SH-SY5Y (cell line): ENCODE data around the gene OR2M7.

Source experiments
- GATA2 ChIP-seq: IDR thresholded peaks from 2 replicates; pipeline ENCODE4 v1.6.1; 2011; ENCODE audit warnings: mild to moderate bottlenecking, low read depth, low read length
- GATA3 ChIP-seq: IDR thresholded peaks from 2 replicates; pipeline ENCODE4 v1.6.1; 2011; ENCODE audit warnings: low read depth, mild to moderate bottlenecking, low read length, moderate library complexity

OR2M7 gene, protein sequence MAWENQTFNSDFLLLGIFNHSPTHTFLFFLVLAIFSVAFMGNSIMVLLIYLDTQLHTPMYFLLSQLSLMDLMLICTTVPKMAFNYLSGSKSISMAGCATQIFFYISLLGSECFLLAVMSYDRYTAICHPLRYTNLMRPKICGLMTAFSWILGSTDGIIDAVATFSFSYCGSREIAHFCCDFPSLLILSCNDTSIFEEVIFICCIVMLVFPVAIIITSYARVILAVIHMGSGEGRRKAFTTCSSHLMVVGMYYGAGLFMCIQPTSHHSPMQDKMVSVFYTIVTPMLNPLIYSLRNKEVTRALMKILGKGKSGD

DNA sequence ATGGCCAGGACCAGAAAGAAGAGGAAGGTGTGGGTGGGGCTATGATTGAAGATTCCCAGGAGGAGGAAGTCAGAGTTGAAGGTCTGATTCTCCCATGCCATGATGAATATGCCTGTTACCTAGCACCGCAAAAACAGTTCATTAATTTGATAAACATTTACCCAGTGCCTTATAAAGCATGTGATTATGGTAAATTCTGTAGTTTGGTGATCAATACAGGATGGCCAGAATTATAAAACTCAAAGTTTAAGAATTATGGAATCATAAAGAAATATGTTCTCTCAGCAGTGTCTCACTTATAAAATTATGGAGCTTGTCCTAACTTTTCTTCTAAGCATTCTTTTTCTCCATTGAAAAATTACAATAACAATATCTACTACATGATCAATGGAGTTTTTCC is at the start of gene OR2M7:
Gene OR2M7, minus strand, starts transcription at position 101 of the 400 bp plus-strand sequence. Its CDS starts 0 bp downstream, at position 101.
- TF ChIP-seq GATA3 (no peak), GATA2 (no peak)

DNA sequence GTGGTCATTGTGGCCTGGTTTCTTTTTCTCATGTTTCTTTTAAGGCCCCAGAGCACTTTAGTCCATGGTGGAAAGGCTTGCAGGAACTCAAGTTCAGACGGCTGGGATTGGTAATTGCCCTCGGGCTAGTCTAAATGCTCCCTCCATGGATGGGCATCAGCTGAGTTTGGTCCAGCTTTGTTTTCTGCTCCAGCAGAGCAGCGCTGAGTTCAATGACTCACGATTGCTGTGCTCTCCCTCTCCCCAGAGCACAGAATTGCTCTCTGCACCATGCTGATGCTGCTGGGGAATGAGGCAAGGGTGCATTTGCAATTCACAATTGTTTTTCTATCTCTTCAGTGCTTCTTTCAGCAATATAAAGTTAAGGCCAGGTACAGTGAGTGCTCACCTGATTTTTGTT is 49.4 kb upstream of the OR2M7 start:
- TF ChIP-seq GATA3, result no peak
- no peak for TF ChIP-seq GATA2

DNA sequence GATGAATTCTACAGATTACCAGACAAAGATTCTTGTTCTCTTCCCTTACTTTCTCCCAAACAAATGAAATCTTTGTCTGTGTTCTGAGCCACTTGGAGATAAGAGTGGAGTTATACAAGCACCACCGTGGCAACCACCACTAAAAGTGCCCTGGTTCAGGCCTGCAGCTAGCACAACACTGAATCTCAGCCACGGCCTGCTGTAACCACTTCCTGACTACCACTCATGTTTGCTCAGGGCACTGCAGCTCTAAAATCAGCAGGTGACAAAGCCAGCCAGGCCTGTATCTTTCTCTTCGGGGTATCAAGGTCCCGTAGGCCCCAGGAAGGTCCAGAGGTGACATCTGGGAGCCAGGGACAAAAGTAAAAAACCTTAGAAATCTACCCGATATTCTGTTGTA is 48.0 kb upstream of the OR2M7 start:
- TF ChIP-seq GATA2, result no peak
- no peak for TF ChIP-seq GATA3

DNA sequence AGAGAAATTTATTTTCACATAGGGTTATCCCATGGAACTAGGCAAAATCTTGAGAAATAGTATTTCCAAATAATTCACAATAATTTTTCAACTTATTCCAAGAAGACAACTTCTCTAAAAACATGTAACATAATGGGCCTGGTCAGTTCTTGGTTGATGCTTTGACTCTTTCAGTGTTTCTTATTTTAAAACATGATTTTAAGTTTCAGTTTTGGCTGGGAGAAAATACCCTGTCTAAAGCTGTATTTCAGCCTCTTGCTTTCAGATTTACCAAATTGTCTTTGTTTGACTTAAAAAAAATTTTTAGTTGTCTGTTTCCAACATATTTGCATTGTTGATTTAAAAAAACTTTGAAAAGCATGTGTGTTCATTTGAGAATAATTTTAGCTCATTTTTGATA is 42.2 kb upstream of the OR2M7 start:
- TF ChIP-seq GATA2 (no peak), GATA3 (no peak)

DNA sequence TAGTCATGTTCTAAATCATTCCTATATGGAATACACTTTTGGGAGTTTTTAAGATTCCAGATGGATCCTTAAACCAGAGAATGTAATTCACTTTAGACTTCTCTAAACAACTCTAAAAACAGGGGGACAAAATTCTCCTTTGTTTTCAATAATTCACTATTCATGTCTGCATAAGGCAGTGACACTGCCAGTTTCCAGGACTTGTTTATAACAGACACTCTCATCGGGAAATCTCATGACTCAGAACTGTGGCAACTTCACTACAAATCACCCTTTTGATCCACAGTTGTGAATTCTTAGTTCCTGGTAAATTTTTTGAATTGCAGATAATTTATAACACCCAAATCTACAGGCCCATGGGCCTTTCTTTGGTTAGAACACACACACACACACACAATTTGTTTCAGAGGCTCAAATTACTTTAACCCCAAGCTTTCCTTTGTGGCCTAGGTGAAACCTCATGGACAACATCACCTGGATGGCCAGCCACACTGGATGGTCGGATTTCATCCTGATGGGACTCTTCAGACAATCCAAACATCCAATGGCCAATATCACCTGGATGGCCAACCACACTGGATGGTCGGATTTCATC is 36.9 kb upstream of the OR2M7 start, which contains the start of gene OR2T4:
Gene OR2T4, plus strand, starts transcription at position 545 of the 595 bp plus-strand sequence. Its CDS starts 0 bp downstream, at position 545.
- no peak for TF ChIP-seq GATA3
- no peak for TF ChIP-seq GATA2

DNA sequence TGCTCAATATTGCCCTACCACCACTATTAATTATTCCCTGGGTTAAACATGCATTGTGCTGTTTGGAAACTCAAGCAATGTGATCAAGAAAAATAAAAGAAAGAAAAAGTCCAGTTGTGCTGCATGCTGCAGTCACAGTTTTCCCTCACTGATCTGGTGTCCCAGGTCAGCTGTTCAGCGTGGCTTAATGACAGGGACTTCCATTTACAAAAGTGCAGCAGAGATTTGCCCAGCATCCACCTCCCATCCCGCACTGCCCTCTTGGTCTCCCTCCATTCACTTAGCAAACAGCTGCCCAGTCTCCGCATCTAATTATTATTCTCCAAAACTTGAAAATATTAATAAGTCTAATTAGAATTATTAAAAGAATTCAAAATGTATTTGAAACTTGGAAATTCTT is 35.0 kb upstream of the OR2M7 start:
- TF ChIP-seq GATA3 (no peak), GATA2 (no peak)

DNA sequence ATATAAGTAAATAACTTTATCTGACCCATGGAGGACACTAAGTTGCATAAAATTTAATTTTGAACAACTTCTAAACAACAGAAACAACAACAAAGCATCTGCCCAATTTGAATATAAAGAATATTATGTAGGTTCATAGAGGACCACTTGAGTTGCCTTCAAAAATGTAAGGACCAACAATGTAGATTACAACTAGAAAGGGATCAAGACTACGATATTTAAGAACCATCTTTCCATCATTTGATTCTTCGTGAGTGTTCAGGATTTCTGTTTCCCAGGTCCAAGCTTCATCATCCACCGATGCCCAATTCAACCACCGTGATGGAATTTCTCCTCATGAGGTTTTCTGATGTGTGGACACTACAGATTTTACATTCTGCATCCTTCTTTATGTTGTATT is 24.1 kb upstream of the OR2M7 start, which contains the start of gene OR14C36:
Gene OR14C36, plus strand, starts transcription at position 301 of the 400 bp plus-strand sequence. Its CDS starts 0 bp downstream, at position 301.
- TF ChIP-seq GATA3 (no peak), GATA2 (no peak)

DNA sequence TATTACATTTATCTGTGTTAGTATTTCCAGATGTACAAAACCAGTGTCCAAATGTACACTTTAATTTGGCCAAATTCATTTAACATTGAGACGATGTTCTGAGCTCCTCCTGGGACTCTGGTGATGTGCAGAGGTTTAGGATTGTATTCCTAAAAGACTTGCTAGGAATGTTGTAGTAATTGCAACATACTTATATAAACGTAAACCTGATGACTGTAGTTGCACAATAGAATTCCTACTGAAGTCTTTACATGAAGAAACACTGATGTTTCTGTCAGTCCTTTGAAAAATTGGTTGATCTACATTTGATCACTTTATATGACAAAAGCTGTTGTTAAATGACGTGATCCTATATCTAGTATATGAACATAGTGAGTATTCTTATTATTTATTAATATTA is 19.1 kb upstream of the OR2M7 start:
- TF ChIP-seq GATA2 (no peak), GATA3 (no peak)

DNA sequence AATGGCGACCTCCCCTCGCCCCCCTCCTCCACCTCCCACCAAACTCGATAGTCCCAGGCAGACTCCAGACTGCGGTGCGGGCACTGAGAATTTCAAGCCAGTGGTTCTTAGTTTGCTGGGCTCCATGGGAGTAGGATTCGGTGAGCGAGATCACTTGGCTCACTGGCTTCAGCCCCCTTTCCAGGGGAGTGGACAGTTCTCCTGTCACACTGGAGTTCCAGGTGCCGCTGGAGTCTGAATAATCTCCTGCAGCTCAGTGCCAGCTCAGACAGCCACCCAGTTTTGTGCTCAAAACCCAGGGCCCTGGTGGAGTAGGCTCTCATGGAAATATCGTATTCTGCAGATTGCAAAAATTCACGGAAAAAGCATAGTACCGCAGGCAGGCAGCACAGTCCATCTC is 7.6 kb downstream of the OR2M7 start:
- no peak for TF ChIP-seq GATA2
- no peak for TF ChIP-seq GATA3

DNA sequence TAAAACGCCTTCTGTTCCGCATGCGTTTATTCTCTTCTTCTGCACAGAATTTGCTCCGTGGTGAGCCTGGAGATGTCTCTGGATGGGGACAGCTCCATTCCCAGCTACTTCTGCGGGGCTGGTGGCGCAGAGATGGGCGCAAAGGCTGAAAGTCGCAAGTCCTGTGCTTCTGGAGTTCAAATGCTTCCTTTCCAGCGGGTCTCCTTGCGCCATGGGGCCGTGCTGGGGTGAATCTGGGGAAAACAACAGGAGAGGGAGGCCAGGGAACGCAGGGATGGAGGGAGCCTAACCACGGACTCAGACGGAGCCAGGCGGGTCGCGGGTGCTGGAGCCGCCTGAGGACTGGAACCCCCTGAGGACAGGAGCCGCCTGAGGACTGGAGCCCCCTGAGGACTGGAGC is 18.3 kb downstream of the OR2M7 start:
- TF ChIP-seq GATA3 (no peak), GATA2 (no peak)

DNA sequence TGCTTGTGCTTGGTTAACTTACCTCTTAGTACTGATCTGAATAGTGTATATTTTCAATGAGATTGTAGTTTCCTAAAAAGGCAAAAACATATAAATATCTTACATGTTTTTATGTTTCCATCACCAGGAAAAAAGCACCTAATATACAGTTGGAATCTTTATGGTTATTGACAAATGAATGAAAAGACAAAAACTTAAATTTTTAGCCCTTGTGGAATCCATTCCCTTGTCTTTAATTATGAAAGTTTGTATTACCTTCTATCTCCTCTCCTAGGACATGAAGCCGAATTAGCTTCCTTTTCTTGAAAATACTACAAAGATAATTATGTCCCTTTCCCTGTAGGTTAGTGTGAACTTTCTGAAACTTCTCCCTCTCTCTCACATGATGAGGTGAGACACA is 21.0 kb downstream of the OR2M7 start, which contains the start of gene OR2T12:
Gene OR2T12, minus strand, starts transcription at position 101 of the 400 bp plus-strand sequence. CDS start 7,846 bp downstream, outside the sequence.
- TF ChIP-seq GATA2 (no peak), GATA3 (no peak)

DNA sequence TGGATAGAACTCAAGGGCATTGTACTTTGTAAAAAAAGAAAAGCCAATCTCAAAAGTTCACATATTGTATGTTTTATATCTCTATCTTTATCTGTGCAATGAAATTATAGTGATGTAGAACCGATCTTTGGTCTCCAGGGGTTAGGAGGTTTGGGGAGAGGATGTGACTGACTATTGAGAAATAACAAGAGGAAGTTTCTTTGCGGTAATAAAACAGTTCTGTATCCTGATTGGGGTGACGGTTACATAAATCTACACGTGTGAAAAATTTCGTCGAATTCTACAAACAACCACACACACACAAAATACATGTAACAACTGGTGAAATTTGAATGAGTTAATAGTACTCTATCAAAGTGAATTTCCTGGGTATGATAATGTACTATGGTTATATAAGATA is 36.0 kb downstream of the OR2M7 start:
- TF ChIP-seq GATA2, result no peak
- TF ChIP-seq GATA3, result no peak

DNA sequence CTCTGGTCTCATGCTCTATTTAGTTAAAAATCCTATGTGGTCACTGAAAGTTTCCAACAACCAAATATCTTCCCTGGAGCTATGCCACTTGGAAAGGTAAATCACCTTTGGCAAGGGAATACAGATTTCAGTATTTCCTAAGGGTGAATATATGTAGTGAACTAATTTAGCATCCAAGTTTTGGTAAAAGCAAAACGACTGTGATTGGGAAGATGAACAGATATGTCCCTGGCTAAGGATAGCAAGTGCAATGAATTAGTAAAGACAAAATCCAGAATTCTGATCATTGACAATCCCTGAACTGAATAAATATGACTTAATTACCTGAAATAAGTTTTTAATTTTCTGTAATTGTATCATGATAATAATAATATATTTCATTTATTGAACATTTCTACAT is 46.5 kb downstream of the OR2M7 start, which contains the start of gene OR2T33:
Gene OR2T33, minus strand, starts transcription at position 101 of the 400 bp plus-strand sequence. CDS start 4,162 bp downstream, outside the sequence.
- TF ChIP-seq GATA3 (no peak), GATA2 (no peak)
